Measurements from ENCODE around the gene MMAB. TPM values are rescaled to one million over a fixed set of nuclear protein-coding genes. Genes with fewer than 3 reads are reported as not detected.

The MMAB gene
- total RNA-seq, 1 experiment from 2014 or later = 34.9 TPM

GRCh38 chr12:109580684-109581333 is 7.5 kb upstream of the MMAB start:
- Histone ChIP-seq H3K36me3 (ENCODE audit: control insufficient read depth in 1 of 2, insufficient read depth in 2 of 2, low read length in 2 of 2) (peaks cover 9% of the 10 kb centered on the region in 2 experiments; a peak in 1 of 4 replicates), H3K4me1 (ENCODE audit: control insufficient read depth in 1 of 2, insufficient read depth in 2 of 2, low read length in 2 of 2) (peaks cover 11 to 17% of the 10 kb centered on the region in 2 experiments), H3K79me2 (ENCODE audit: insufficient read depth, low read length) (no peaks in the 10 kb centered on the region), H4K20me1 (ENCODE audit: insufficient read depth) (no peaks in the 10 kb centered on the region), H3K9me3 (ENCODE audit: control insufficient read depth in 1 of 2, insufficient read depth in 1 of 2, low read depth in 1 of 2, low read length in 2 of 2) (no peaks in the 10 kb centered on the region), H3K9ac (ENCODE audit: low read length) (no peak overlapping the region), H3K4me3 (replicated peaks in 1 of 2; ENCODE audit: low read depth in 1 of 2, low read length in 2 of 2) (no peak overlapping the region), H2AFZ (ENCODE audit: low read depth, low read length, poor library complexity, severe bottlenecking) (no peak overlapping the region), H3K9me2 (ENCODE audit: insufficient read depth) (no peaks in the 10 kb centered on the region), H3K27me3 (ENCODE audit: insufficient read depth, low read length) (no peaks in the 10 kb centered on the region), H3K4me2 (ENCODE audit: low read length) (no peak overlapping the region), H3K27ac (ENCODE audit: low read depth, low read length) (no peak overlapping the region)
- POLR2A ChIA-PET = no interaction called here
- RAD21 ChIA-PET (ENCODE audit: low non-redundant PET in 1 of 2, low total read pairs in 2 of 2, uncharacterized antibody in 2 of 2, unreplicated experiment in 2 of 2) = no interaction called here
- no peak for TF ChIP-seq POLR2AphosphoS5 (IDR thresholded peaks at IDR 0.05; ENCODE audit: low read depth, low read length)
- BruUV-seq (replicated peaks) = no TSS peak
- intact Hi-C loops (cut with micrococcal nuclease) = no loop called here
- ATAC-seq (no peak), DNase-seq (ENCODE audit: low read depth, low spot score) (no peak)
- CTCF ChIA-PET = no interaction called here

- no peaks in the 10 kb centered on the region for H3K79me2 ChIP-seq (ENCODE audit: insufficient read depth, low read length)
- ATAC-seq = no peak
- no peaks in the 10 kb centered on the region for H3K9me3 ChIP-seq (ENCODE audit: control insufficient read depth in 1 of 2, insufficient read depth in 1 of 2, low read depth in 1 of 2, low read length in 2 of 2)
- no peak overlapping the region for H2AFZ ChIP-seq (ENCODE audit: low read depth, low read length, poor library complexity, severe bottlenecking)
- peaks cover 11 to 17% of the 10 kb centered on the region in 2 experiments for H3K4me1 ChIP-seq (ENCODE audit: control insufficient read depth in 1 of 2, insufficient read depth in 2 of 2, low read length in 2 of 2)
- intact Hi-C loops (cut with micrococcal nuclease) = no loop called here
- ChIA-PET POLR2A (no interaction called here), RAD21 (ENCODE audit: low non-redundant PET in 1 of 2, low total read pairs in 2 of 2, uncharacterized antibody in 2 of 2, unreplicated experiment in 2 of 2) (no interaction called here), CTCF (no interaction called here)
- H3K27ac ChIP-seq (ENCODE audit: low read depth, low read length) = no peak overlapping the region
- no TSS peak for BruUV-seq (replicated peaks)
- no peaks in the 10 kb centered on the region for H4K20me1 ChIP-seq (ENCODE audit: insufficient read depth)
- no peak for DNase-seq (ENCODE audit: low read depth, low spot score)
- H3K36me3 ChIP-seq (ENCODE audit: control insufficient read depth in 1 of 2, insufficient read depth in 2 of 2, low read length in 2 of 2) = peaks cover 9% of the 10 kb centered on the region in 2 experiments; a peak in 1 of 4 replicates
- H3K4me3 ChIP-seq (replicated peaks in 1 of 2; ENCODE audit: low read depth in 1 of 2, low read length in 2 of 2) = no peak overlapping the region
- no peaks in the 10 kb centered on the region for H3K27me3 ChIP-seq (ENCODE audit: insufficient read depth, low read length)
- no peak overlapping the region for H3K4me2 ChIP-seq (ENCODE audit: low read length)
- no peaks in the 10 kb centered on the region for H3K9me2 ChIP-seq (ENCODE audit: insufficient read depth)
- TF ChIP-seq ZNF274 (IDR thresholded peaks at IDR 0.05; ENCODE audit: low read depth, low read length) (no peak), ZBTB33 (IDR thresholded peaks at IDR 0.05; ENCODE audit: extremely low read depth, insufficient replicate concordance, low read length) (no peak), ZFX (IDR thresholded peaks at IDR 0.05) (no peak), MAX (IDR thresholded peaks at IDR 0.05) (no peak), EGR1 (IDR thresholded peaks at IDR 0.05; ENCODE audit: low read depth) (no peak)
- H3K9ac ChIP-seq (ENCODE audit: low read length) = no peak overlapping the region
Measured at GRCh38 chr12:109580272-109580671, 7.0 kb upstream of the MMAB start.
